Endothelial cell of umbilical vein (primary cell): ENCODE data around the gene OASL. TPM values are rescaled to one million over a fixed set of nuclear protein-coding genes. Genes with fewer than 3 reads are reported as not detected.

Experiments used
- BruUV-seq: library from RNA; stranded (reverse); fragments of 400-500 nt; replicated peaks from 2 replicates; lab custom pipeline; 2021; lab: Mats Ljungman, UMichigan
- CTCF ChIA-PET: fragments of 300-600, 350-600 bp; sonication (Branson Sonifier 250); formaldehyde crosslinking; loops from one replicate; lab custom pipeline; 2021; ENCODE audit warnings: antibody characterized with exemption, inconsistent platforms; lab: Charles Lee
- POLR2A ChIA-PET: fragments of 300-600, 350-600 bp; sonication (Branson Sonifier 250); formaldehyde crosslinking; loops from one replicate; lab custom pipeline; 2021; ENCODE audit warnings: antibody characterized with exemption, inconsistent platforms; lab: Charles Lee
- DNase-seq: peaks from one replicate; pipeline ENCODE4 v3.0.0-alpha.2; 2011; ENCODE audit warnings: low read depth, low spot score
- FAIRE-seq: peaks from 2 replicates; lab custom pipeline; 2011; peaks lifted over from hg19 to GRCh38; lab: Jason Lieb, UNC
- H2AFZ ChIP-seq: 2 replicates; pipeline ENCODE4 v1.6.0; 2012; ENCODE audit warnings: low read depth, low read length, control low read depth, inconsistent platforms
- H3K27ac ChIP-seq: 2 replicates; pipeline ENCODE4 v1.5.1; 2011; ENCODE audit warnings: low read depth, mild to moderate bottlenecking, control low read depth, low read length, moderate library complexity; ENCODE audit not compliant: insufficient read depth
- H3K27me3 ChIP-seq, 2 experiments: 2 replicates each; pipeline versions ENCODE4 v1.6.0 to v1.6.1; 2011; ENCODE audit warnings: low read length in 2 of 2, mixed read lengths in 1 of 2; ENCODE audit not compliant: control insufficient read depth in 2 of 2, insufficient read depth in 2 of 2
- H3K36me3 ChIP-seq, 2 experiments: 2 replicates in 1 of 2; 3 replicates in 1 of 2; pipeline ENCODE4 v1.5.1; 2011; ENCODE audit warnings: low read length in 2 of 2, mild to moderate bottlenecking in 1 of 2, moderate library complexity in 1 of 2; ENCODE audit not compliant: control insufficient read depth in 2 of 2, insufficient read depth in 2 of 2; ENCODE audit errors: extremely low read depth in 1 of 2
- H3K4me1 ChIP-seq: 3 replicates; pipeline ENCODE4 v1.5.1; 2011; ENCODE audit warnings: mild to moderate bottlenecking, low read length; ENCODE audit not compliant: control insufficient read depth, insufficient read depth; ENCODE audit errors: extremely low read depth
- H3K4me2 ChIP-seq: 2 replicates; pipeline ENCODE4 v1.6.1; 2011; ENCODE audit warnings: low read length, control low read depth, mixed read lengths; ENCODE audit not compliant: insufficient read depth
- H3K4me3 ChIP-seq, 3 experiments: fragments of 200-600 bp in 1 of 3; sonication (generic), shearing (Covaris generic) in 1 of 3; replicated peaks in 1 of 3; 2 replicates each; pipeline ENCODE4 v1.5.1; 2011 to 2016; ENCODE audit warnings: control low read depth in 3 of 3, low read length in 3 of 3, mild to moderate bottlenecking in 2 of 3, inconsistent platforms in 1 of 3, low read depth in 1 of 3, moderate library complexity in 1 of 3; ENCODE audit not compliant: insufficient read depth in 1 of 3
- H3K79me2 ChIP-seq: 2 replicates; pipeline ENCODE4 v1.6.0; 2012; ENCODE audit warnings: low read length, inconsistent platforms; ENCODE audit not compliant: control insufficient read depth, insufficient read depth
- H3K9ac ChIP-seq: replicated peaks from 2 replicates; pipeline ENCODE3; 2011; ENCODE audit warnings: low read length, control low read depth; ENCODE audit not compliant: insufficient read depth; ENCODE audit errors: extremely low read depth
- H3K9me1 ChIP-seq: replicated peaks from 3 replicates; pipeline ENCODE4 v1.6.0; 2011; ENCODE audit warnings: mild to moderate bottlenecking, low read length; ENCODE audit not compliant: control insufficient read depth, insufficient read depth; ENCODE audit errors: extremely low read depth
- H3K9me3 ChIP-seq: replicated peaks from 2 replicates; pipeline ENCODE4 v1.5.1; 2012; ENCODE audit warnings: low read length, inconsistent platforms; ENCODE audit not compliant: control insufficient read depth, insufficient read depth
- H4K20me1 ChIP-seq: replicated peaks from 2 replicates; pipeline ENCODE3; 2011; ENCODE audit warnings: mild to moderate bottlenecking, low read length; ENCODE audit not compliant: control insufficient read depth, insufficient read depth; ENCODE audit errors: extremely low read depth
- CTCF ChIP-seq, 2 donors: IDR thresholded peaks; 1 replicate in 1 of 2; 2 replicates in 1 of 2; pipeline ENCODE4 v1.5.1; 2011; ENCODE audit warnings: low read length in 2 of 2, mild to moderate bottlenecking in 2 of 2, moderate library complexity in 2 of 2, control low read depth in 1 of 2, inconsistent platforms in 1 of 2, low read depth in 1 of 2; ENCODE audit not compliant: insufficient read depth in 1 of 2; ENCODE audit errors: extremely low read depth in 1 of 2
- EZH2 ChIP-seq: IDR thresholded peaks from 2 replicates; pipeline ENCODE4 v1.6.1; 2012; ENCODE audit warnings: borderline replicate concordance, low read depth, mild to moderate bottlenecking, moderate library complexity, low read length, inconsistent platforms; ENCODE audit not compliant: severe bottlenecking
- FOS ChIP-seq: IDR thresholded peaks from 2 replicates; pipeline ENCODE4 v1.6.1; 2011; ENCODE audit warnings: mild to moderate bottlenecking, low read length, moderate library complexity, borderline replicate concordance; ENCODE audit not compliant: insufficient read depth
- GATA2 ChIP-seq: IDR thresholded peaks from 2 replicates; pipeline ENCODE4 v1.7.0; 2011; ENCODE audit warnings: low read depth, mild to moderate bottlenecking, moderate library complexity, mixed read lengths, low read length; ENCODE audit not compliant: insufficient read length, insufficient read depth
- JUN ChIP-seq: IDR thresholded peaks from 2 replicates; pipeline ENCODE4 v1.6.1; 2011; ENCODE audit warnings: borderline replicate concordance, low read depth; ENCODE audit not compliant: insufficient read length, insufficient read depth
- MYC ChIP-seq: IDR thresholded peaks from one replicate; pipeline ENCODE4 v1.6.1; 2011; ENCODE audit warnings: mild to moderate bottlenecking, low read depth, low read length
- POLR2A ChIP-seq: IDR thresholded peaks from 2 replicates; pipeline ENCODE4 v1.6.1; 2012; ENCODE audit warnings: low read depth, mild to moderate bottlenecking, control low read depth, low read length
- POLR2AphosphoS5 ChIP-seq: IDR thresholded peaks from 2 replicates; pipeline ENCODE4 v1.6.1; 2012; ENCODE audit warnings: low read depth, mild to moderate bottlenecking, control low read depth, low read length, moderate library complexity; ENCODE audit not compliant: insufficient read depth
- dilution Hi-C: fragments of 300-500 bp; cut with MboI; formaldehyde crosslinking; loops from one replicate; pipeline ENCODE4 v1.15.0; 2019; ENCODE audit warnings: low sequenced_read_pairs; ENCODE audit not compliant: extremely low pct_ligation_motif_present
- intact Hi-C: fragments of 100-400 bp; cut with micrococcal nuclease; formaldehyde crosslinking; loops from one replicate; pipeline ENCODE4 v1.10.0; 2022
- polyA plus RNA-seq, 4 experiments: library from polyadenylated mRNA; depleted of rRNA in 3 of 4; stranded (reverse) in 3 of 4; unstranded in 1 of 4; fragments of >200 nt; gene quantifications; 2 replicates each; pipeline versions ENCODE4 v1.2.1 to v1.2.3, GENCODE V29; 2011 to 2012; ENCODE audit warnings: missing spikeins in 1 of 4
- total RNA-seq: library from RNA; stranded (reverse); gene quantifications from 2 replicates; pipeline ENCODE4 v1.2.3, GENCODE V29; 2021
- TF ChIP-seq, protein P1 (sequence below): IDR thresholded peaks from 2 replicates; pipeline ENCODE4 v1.6.1; 2011; ENCODE audit not compliant: insufficient read depth, insufficient read length

OASL gene
- total and polyA plus RNA-seq, 2 donors (not counting 3 experiments of a cell fraction or from before 2014, with no cell fraction given): 0.17 to 0.33 TPM

DNA sequence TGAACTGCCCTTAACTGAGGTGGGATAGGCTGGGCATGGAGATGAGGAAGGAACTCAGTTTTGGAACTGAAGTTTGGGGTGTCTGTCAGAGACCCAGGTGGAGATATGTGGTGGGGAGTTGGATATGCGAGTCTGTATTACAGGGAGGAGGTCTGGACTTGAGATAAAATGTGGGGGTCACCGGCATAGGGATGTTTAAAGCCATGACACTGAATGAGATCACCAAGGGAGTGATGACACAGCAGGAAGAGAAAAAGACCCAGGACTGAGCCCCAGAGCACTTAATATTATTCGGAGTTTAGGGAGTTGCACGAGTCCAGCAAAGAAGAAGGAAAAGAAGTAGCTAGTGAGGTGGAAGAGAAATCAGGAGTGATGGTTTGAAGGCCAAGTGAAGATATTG lies 4.0 kb upstream of the OASL start:
- no peak for FAIRE-seq
- no TSS peak for BruUV-seq
- no peak overlapping the region for H2AFZ ChIP-seq
- no peak for DNase-seq
- dilution Hi-C loops (no loop called here), intact Hi-C loops (no loop called here)
- no peaks in the 10 kb centered on the region for H3K4me1 ChIP-seq
- ChIA-PET POLR2A (no interaction called here), CTCF (no interaction called here)
- peaks cover 3 to 5% of the 10 kb centered on the region in 2 experiments for H3K27me3 ChIP-seq
- no peaks in the 10 kb centered on the region for H4K20me1 ChIP-seq
- H3K4me3 ChIP-seq: no peak overlapping the region
- TF ChIP-seq POLR2AphosphoS5 (no peak), MYC (no peak), GATA2 (no peak), CTCF (IDR thresholded peaks at IDR 0.05; ENCODE audit: extremely low read depth in 1 of 2, insufficient read depth in 1 of 2, low read depth in 1 of 2, low read length in 2 of 2) (no peak), FOS (no peak), JUN (no peak), EZH2 (no peak), POLR2A (no peak)
- TF ChIP-seq, protein P1, sequence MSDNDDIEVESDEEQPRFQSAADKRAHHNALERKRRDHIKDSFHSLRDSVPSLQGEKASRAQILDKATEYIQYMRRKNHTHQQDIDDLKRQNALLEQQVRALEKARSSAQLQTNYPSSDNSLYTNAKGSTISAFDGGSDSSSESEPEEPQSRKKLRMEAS: no peak
- H3K36me3 ChIP-seq: no peaks in the 10 kb centered on the region
- H3K27ac ChIP-seq: no peak overlapping the region
- H3K9me3 ChIP-seq: no peaks in the 10 kb centered on the region
- no peaks in the 10 kb centered on the region for H3K79me2 ChIP-seq
- H3K9ac ChIP-seq: no peak overlapping the region
- no peak overlapping the region for H3K4me2 ChIP-seq
- no peaks in the 10 kb centered on the region for H3K9me1 ChIP-seq
